Measurements from ENCODE around the gene KCNN3.

- no peak for TF ChIP-seq CTCF (IDR thresholded peaks at IDR 0.05)
- TF ChIP-seq EZH2 (IDR thresholded peaks at IDR 0.05): no peak
Observed at GRCh38 chr1:154774175-154774855, 95.8 kb downstream of the KCNN3 start.
